Measurements from ENCODE around the gene UNC45B.
"Not testable (repeated sequence)": the region's sequence is repeated elsewhere in the genome, so short reads cannot be mapped to it uniquely, and the experiment has no call there.

Gene UNC45B

DNA sequence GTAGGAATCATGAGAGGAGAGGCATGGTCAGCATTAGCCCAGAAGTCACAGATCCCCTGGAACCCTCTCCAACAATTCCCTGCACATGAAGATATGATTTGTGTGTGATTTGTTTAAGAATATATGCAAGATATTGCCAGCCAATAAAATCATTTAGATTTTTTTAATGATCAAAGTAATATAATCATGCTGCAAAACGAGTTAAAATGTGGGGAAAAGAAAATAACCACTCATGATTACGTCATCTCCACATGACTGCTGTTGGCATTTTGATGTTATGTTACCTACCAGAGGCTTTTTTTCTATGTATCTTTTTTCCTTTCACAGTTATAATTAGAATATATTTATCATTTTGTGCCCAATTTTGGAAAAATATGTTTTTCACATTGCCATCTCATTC lies 24.2 kb downstream of the UNC45B start:
- peak; percentile 56 for DNase-seq

DNA sequence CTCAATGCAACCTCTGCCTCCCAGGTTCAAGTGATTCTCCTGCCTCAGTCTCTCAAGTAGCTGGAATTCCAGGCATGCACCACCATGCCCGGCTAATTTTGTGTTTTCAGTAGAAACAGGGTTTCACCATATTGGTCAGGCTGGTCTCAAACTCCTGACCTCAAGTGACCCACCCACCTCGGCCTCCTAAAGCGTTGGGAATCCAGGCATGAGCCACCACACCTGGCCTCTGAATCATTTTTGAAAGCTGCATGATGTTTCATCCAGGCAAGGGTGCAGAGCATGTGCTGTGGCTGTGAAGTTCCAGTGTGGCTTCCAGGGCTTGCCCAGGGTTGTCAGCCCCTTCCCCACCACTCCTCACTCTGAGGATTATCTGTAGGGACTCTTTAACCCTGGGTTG lies 24.7 kb downstream of the UNC45B start:
- not testable (repeated sequence) for DNase-seq

GRCh38 chr17:35174835-35175334 lies 27.3 kb downstream of the UNC45B start:
- no peak for DNase-seq

- DNase-seq = no peak
Observed at GRCh38 chr17:35175638-35176415, 28.2 kb downstream of the UNC45B start.

DNA sequence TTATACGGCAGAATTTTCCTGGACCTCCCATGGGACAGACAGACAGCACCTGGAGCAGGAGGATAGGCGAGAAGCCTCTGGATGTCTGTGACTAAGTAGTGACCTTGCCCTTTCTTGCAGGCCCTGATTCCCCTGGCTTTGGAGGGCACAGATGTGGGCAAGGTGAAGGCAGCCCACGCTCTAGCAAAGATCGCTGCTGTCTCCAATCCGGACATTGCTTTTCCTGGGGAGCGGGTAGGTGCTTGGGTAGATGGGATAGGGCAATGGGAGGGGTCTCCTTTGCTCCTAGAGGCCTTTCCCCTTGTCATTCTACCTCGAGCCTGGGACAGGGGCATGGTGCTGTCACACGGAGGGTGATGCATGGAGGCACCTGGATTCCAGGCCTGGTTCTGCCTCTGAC lies 29.3 kb downstream of the UNC45B start:
- DNase-seq = no peak

GRCh38 chr17:35179379-35179778 lies 31.8 kb downstream of the UNC45B start:
- DNase-seq = not testable (repeated sequence)

- DNase-seq = no peak
Observed at GRCh38 chr17:35183332-35183731, 35.7 kb downstream of the UNC45B start.

DNA sequence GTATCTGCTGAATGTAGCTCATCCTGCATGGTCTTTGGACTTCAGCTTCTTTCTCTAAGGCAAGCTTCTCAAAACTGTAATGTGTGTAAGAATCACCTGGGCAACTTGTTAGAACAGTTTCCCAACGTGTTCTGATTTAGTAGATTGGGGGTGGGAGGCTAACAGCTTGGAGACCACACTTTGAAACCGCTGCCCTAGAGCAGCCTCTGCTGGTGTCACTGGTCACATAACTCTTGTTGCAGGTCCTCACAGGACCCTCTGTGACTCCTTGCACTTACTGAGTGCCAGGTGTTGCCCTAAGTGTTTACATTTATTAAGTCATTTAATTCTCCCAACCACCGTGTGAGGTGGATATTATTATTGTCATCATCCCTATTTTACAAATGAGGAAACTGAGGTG lies 36.7 kb downstream of the UNC45B start:
- DNase-seq = no peak

GRCh38 chr17:35185849-35186248 lies 38.2 kb downstream of the UNC45B start:
- no peak for DNase-seq

DNA sequence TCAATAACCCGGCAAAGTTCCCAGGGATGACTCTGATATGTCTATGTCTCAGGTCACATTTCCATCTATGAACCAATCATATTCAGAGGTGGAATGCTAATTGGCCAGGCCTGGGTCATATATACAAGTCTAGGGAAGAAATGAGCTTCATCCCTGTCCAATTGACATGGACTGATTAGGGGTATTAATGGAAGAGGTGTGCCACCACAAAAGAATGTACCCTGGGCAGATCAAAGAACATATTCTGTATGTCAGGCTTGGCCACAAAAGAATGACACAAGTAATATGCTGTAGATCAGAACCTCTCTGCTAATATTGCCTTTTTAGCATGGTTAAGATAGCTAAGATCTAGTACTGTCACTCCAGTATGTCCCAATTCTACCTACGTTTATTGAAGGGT lies 39.9 kb downstream of the UNC45B start:
- no peak for DNase-seq

- no peak for DNase-seq
Observed at GRCh38 chr17:35188111-35188510, 40.5 kb downstream of the UNC45B start.

- no peak for DNase-seq
Observed at GRCh38 chr17:35189291-35189690, 41.7 kb downstream of the UNC45B start.

DNA sequence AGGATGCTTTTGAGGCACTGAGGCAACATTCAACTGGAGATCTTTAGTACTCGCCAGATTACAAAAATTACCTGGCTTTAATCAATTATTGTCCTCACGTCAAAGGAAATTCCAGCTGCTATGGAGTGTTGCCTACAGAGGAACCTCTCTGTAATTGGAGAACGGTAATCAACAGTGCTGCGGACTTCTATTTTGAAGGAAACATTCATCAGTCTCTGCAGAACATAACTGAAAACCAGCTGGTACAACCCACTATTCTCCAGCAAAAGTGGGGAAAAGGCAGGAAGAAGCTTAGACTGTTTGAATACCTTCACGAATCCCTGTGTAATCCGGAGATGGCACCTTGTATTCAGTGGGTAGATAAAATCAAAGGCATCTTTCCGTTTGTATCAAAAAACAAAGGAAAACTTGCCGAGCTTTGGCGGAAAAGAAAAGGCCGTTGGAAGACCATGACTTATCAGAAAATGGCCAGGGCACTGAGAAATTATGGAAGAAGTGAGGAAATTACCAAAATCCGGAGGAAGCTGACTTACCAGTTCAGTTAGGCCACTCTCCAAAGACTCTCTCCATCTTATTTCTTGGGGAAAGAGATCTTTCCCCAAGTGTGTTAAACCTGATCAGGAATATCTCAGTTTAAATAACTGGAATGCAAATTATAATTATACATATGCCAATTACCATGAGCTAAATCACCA lies 43.5 kb downstream of the UNC45B start:
- no peak for DNase-seq

GRCh38 chr17:35192708-35193107 lies 45.1 kb downstream of the UNC45B start:
- DNase-seq = no peak

- not testable (repeated sequence) for DNase-seq
Observed at GRCh38 chr17:35194001-35194400, 46.4 kb downstream of the UNC45B start, which contains the start of gene SLC35G3. Gene SLC35G3, minus strand, starts transcription at chr17:35194393. Its CDS starts 86 bp downstream, at chr17:35194307.

GRCh38 chr17:35195062-35195461 lies 47.4 kb downstream of the UNC45B start:
- DNase-seq = not testable (repeated sequence)

DNA sequence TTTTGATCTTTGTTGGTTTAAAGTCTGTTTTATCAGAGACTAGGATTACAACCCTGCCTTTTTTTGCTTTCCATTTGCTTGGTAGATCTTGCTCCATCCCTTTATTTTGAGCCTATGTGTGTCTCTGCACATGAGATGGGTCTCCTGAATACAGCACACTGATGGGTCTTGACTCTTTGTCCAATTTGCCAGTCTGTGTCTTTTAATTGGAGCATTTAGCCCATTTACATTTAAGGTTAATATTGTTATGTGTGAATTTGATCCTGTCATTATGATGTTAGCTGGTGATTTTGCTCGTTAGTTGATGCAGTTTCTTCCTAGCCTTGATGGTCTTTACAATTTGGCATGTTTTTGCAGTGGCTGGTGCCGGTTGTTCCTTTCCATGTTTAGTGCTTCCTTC lies 55.0 kb downstream of the UNC45B start:
- not testable (repeated sequence) for DNase-seq

DNA sequence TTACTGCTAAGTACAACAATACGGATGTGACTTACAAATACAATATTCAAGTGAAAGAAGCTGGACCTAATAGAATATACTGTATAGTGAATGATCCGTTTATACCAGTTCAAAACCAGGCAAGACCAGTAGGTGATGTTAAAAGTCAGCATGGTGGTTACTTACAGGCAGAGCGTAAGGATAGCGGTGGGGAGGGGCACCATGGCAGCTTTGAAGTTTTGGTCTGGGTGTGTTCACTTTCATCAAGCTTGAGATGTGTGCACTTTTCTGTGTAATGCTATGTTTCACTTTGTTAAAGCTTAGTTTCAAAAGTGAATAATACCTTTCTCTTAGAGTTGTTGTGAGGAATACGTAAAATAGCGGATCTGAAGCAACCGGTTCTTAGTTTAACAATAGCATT lies 63.1 kb downstream of the UNC45B start:
- DNase-seq = peak; percentile 42

GRCh38 chr17:35212668-35213067 lies 65.1 kb downstream of the UNC45B start:
- DNase-seq = no peak

DNA sequence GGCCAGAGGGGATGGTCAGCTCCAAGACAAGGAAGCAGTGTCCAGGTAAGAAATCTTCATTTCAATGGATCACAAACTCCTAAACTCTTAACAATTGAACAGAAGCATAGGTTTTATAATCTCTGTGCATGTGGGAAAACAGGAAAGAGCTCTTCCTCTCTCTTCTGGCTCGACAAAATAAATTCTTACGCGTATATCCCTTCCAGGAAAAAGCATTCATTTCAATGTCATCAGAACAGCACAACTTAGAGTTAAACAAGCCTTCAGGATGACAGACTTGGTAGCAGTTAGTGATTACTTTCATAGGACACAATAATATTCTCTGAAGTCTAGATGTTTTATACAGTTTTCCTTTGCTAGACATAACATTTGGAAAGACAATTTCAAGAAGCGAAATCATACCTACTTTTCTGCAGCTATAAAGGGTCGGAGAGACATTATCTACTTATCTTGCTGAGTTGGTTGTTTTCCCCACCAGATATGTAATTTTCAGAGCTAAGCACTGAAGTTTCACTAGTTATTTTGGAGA lies 65.9 kb downstream of the UNC45B start:
- no peak for DNase-seq

DNA sequence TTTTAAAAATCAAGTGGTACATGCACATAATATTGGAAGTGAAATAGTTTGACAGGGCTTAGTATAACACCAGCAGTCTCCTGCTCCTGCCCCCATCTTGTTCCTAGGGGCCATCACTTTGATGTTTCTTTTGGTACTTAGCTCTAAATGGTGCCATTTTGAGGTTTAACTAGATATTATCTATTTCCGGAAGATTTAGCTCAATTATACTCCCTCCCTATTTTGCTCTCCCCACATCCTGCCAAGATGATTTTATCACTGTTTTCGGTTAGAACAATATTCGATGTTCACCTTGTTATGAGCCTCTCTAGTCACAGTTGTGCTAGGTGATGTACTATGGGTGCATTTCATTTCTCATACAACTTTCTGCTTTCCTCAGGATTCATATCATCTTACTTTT lies 66.6 kb downstream of the UNC45B start:
- DNase-seq = peak; percentile 87

- peak; percentile 48 for DNase-seq
Observed at GRCh38 chr17:35214631-35215273, 67.1 kb downstream of the UNC45B start.

DNA sequence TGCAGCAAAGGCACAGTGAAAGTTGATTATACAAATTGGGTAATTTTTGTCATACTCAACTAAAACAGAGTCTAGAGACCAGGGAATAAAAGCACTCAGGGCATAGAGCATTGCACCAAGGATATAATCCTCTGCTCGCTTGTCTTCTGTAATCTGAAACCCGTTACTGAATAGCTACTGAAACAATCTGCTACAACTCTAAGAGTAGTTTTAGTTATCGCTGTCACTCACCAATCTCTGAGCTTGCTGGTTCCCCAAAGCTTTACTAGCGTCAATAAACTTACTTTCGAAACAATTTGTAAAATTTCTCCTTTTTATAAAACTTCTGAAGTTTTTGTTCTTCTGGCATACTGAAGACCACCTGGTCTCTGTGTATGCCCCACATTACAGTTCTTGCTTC lies 69.5 kb downstream of the UNC45B start:
- DNase-seq = no peak

Data from CD4-positive, alpha-beta T cell treated with Interleukin-10 for 1 hour (primary cell).